ENCODE measurements around the gene S100A2. TPM values are rescaled to one million over a fixed set of nuclear protein-coding genes. Genes with fewer than 3 reads are reported as not detected.

The S100A2 gene
- total RNA-seq, 1 donor = 1.8 TPM

DNA sequence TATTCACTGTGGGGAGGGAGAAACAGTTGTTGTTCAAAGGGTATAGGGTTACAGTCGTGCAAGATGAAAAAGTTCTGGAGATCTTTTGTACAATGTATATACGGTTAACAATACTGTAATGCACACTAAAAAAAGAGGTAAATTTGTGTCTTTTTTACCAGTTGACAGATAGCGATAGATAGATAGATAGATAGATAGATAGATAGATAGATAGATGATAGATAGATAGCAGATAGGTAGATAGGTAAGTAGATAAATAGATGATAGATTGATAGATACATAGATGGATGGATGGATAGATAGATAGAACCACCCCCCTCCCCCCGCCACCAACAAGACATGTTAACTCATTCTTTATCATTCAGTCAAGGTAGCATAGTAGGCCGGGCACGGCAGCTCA, 37.1 kb upstream of the S100A2 start:
- TF ChIP-seq, protein P1, sequence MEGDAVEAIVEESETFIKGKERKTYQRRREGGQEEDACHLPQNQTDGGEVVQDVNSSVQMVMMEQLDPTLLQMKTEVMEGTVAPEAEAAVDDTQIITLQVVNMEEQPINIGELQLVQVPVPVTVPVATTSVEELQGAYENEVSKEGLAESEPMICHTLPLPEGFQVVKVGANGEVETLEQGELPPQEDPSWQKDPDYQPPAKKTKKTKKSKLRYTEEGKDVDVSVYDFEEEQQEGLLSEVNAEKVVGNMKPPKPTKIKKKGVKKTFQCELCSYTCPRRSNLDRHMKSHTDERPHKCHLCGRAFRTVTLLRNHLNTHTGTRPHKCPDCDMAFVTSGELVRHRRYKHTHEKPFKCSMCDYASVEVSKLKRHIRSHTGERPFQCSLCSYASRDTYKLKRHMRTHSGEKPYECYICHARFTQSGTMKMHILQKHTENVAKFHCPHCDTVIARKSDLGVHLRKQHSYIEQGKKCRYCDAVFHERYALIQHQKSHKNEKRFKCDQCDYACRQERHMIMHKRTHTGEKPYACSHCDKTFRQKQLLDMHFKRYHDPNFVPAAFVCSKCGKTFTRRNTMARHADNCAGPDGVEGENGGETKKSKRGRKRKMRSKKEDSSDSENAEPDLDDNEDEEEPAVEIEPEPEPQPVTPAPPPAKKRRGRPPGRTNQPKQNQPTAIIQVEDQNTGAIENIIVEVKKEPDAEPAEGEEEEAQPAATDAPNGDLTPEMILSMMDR (IDR thresholded peaks at IDR 0.05; ENCODE audit: extremely low read depth, low read depth, low read length) = no peak
- Histone ChIP-seq H3K4me1 (ENCODE audit: insufficient read depth, low read length) (peaks cover 14% of the 10 kb centered on the region), H3K79me2 (ENCODE audit: insufficient read depth, low read length) (peaks cover 18% of the 10 kb centered on the region), H3K27ac (ENCODE audit: low read depth, low read length) (no peak overlapping the region), H3K9me3 (ENCODE audit: low read depth, low read length) (no peaks in the 10 kb centered on the region), H3K4me2 (ENCODE audit: insufficient read depth, low read length) (no peak overlapping the region), H3K27me3 (ENCODE audit: insufficient read depth, low read length) (no peaks in the 10 kb centered on the region), H2AFZ (ENCODE audit: low read length) (no peak overlapping the region), H3K4me3 (ENCODE audit: insufficient read depth, low read length) (no peak overlapping the region), H3K36me3 (ENCODE audit: insufficient read depth, low read length) (peaks cover 37% of the 10 kb centered on the region), H4K20me1 (ENCODE audit: insufficient read depth, low read length) (peaks cover 7% of the 10 kb centered on the region)
- DNase-seq (ENCODE audit: insufficient read length, low spot score, missing footprints) = no peak

DNA sequence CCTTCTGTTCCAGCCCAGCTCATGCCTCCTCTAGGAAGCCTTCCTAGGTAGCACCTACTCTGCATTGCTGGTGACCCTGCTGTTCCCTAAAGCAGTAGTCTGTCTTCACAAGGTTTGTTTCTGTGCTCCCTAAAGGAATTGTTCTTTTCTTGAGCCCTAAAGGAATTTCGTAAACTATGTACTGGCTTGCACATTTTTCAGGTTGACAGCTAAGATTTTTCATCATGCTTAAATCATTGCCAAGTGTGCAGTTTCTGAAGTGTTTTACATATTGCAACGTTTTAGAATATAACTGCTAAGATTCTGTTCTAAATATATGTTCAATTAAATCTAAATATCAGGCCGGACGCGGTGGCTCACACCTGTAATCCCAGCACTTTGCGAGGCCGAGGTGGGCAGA, 34.2 kb upstream of the S100A2 start:
- Histone ChIP-seq H3K9me3 (ENCODE audit: low read depth, low read length) (no peaks in the 10 kb centered on the region), H3K36me3 (ENCODE audit: insufficient read depth, low read length) (peaks cover 11% of the 10 kb centered on the region), H3K4me3 (ENCODE audit: insufficient read depth, low read length) (no peak overlapping the region), H3K4me1 (ENCODE audit: insufficient read depth, low read length) (peaks cover 20% of the 10 kb centered on the region), H3K79me2 (ENCODE audit: insufficient read depth, low read length) (peaks cover 2% of the 10 kb centered on the region), H3K27ac (ENCODE audit: low read depth, low read length) (no peak overlapping the region), H2AFZ (ENCODE audit: low read length) (no peak overlapping the region), H3K4me2 (ENCODE audit: insufficient read depth, low read length) (no peak overlapping the region), H3K27me3 (ENCODE audit: insufficient read depth, low read length) (no peaks in the 10 kb centered on the region), H4K20me1 (ENCODE audit: insufficient read depth, low read length) (no peaks in the 10 kb centered on the region)
- DNase-seq (ENCODE audit: insufficient read length, low spot score, missing footprints) = no peak
- TF ChIP-seq, protein P1 (IDR thresholded peaks at IDR 0.05; ENCODE audit: extremely low read depth, low read depth, low read length) = no peak

DNA sequence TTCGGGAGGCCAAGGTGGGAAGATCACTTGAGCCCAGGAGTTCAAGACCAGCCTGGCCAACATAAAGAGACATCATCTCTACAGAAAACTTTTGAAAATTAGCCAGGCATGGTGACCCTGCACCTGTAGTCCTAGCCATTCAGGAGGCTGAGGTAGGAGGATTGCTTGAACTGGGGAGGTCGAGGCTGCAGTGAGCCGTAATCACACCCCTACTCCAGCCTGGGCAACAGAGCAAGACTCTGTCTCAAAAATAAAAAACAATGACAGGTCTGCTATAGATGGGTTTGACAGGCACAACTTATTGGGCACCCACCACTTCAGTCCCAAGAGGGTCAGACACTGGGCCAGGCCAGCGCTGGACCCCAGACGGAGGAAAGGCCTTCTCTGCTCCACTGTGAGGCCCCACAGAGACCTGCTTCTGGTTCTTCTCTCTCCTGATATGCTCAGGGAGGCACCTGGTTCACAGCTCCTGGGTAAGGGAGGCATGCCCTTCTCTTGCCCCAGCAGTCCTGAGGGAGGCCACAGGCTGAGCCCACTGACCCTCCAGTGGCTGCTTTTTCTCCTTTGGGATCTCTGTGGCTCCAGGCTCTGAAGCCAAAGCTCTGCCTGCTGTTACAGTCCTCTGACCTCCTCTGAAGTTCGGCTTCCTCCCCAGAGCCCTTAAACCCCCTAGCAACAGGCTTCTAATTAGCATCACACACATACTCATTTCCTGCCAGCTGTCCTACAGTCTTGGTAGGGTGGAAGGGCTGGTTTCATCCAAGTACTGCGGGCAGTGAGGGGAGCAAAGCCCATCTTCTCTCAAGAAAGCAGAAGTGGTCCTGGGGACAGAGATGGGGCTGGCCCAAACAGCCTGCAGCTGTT, 32.9 kb upstream of the S100A2 start:
- no peaks in the 10 kb centered on the region for H4K20me1 ChIP-seq (ENCODE audit: insufficient read depth, low read length)
- no peaks in the 10 kb centered on the region for H3K79me2 ChIP-seq (ENCODE audit: insufficient read depth, low read length)
- no peaks in the 10 kb centered on the region for H3K9me3 ChIP-seq (ENCODE audit: low read depth, low read length)
- DNase-seq (ENCODE audit: insufficient read length, low spot score, missing footprints) = peak; percentile 91
- H2AFZ ChIP-seq (ENCODE audit: low read length) = peak overlapping the region; percentile 4
- TF ChIP-seq, protein P1 (IDR thresholded peaks at IDR 0.05; ENCODE audit: extremely low read depth, low read depth, low read length) = no peak
- peaks cover 6% of the 10 kb centered on the region for H3K36me3 ChIP-seq (ENCODE audit: insufficient read depth, low read length)
- H3K4me1 ChIP-seq (ENCODE audit: insufficient read depth, low read length) = peaks cover 20% of the 10 kb centered on the region
- H3K27me3 ChIP-seq (ENCODE audit: insufficient read depth, low read length) = no peaks in the 10 kb centered on the region
- H3K4me2 ChIP-seq (ENCODE audit: insufficient read depth, low read length) = no peak overlapping the region
- no peak overlapping the region for H3K4me3 ChIP-seq (ENCODE audit: insufficient read depth, low read length)
- H3K27ac ChIP-seq (ENCODE audit: low read depth, low read length) = peak overlapping the region; percentile 72

DNA sequence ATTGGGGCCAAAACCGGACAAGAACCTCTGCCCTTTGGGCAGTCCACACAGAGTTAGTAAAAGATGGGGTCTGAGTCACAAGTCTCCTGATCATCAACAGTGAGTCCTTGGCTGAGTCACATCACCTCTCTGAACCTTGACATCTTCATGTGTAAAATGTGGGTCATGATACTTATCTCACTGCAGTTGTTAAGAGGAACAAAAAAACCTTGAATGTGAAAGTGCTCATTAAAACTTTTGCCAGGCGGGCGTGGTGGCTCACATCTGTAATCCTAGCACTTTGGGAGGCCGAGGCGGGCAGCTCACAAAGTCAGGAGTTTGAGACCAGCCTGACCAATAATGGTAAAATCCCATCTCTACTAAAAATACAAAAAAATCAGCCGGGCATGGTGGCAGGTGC, 31.6 kb upstream of the S100A2 start:
- H3K4me1 ChIP-seq (ENCODE audit: insufficient read depth, low read length) = peaks cover 20% of the 10 kb centered on the region
- no peak overlapping the region for H2AFZ ChIP-seq (ENCODE audit: low read length)
- H3K4me2 ChIP-seq (ENCODE audit: insufficient read depth, low read length) = no peak overlapping the region
- TF ChIP-seq, protein P1 (IDR thresholded peaks at IDR 0.05; ENCODE audit: extremely low read depth, low read depth, low read length) = no peak
- H3K36me3 ChIP-seq (ENCODE audit: insufficient read depth, low read length) = peaks cover 4% of the 10 kb centered on the region
- DNase-seq (ENCODE audit: insufficient read length, low spot score, missing footprints) = peak; percentile 88
- H3K4me3 ChIP-seq (ENCODE audit: insufficient read depth, low read length) = no peak overlapping the region
- no peaks in the 10 kb centered on the region for H3K9me3 ChIP-seq (ENCODE audit: low read depth, low read length)
- no peaks in the 10 kb centered on the region for H3K79me2 ChIP-seq (ENCODE audit: insufficient read depth, low read length)
- H4K20me1 ChIP-seq (ENCODE audit: insufficient read depth, low read length) = no peaks in the 10 kb centered on the region
- no peaks in the 10 kb centered on the region for H3K27me3 ChIP-seq (ENCODE audit: insufficient read depth, low read length)
- H3K27ac ChIP-seq (ENCODE audit: low read depth, low read length) = peak overlapping the region; percentile 51
